ENCODE results near the gene LAGE3. TPM values are rescaled to one million over a fixed set of nuclear protein-coding genes. Genes with fewer than 3 reads are reported as not detected.

Gene LAGE3
- total and polyA plus RNA-seq, 2 of the 13 experiments (the other 11 are each of a cell fraction or from before 2014, with no cell fraction given) = 7.6 to 12.7 TPM

GRCh38 chrX:154430479-154430878 is 48.6 kb downstream of the LAGE3 start (continued):
- TF ChIP-seq PRDM10 (CRISPR knock-in tag; IDR thresholded peaks at IDR 0.05; ENCODE audit: low read depth) (no peak), ATF1 (CRISPR knock-in tag; IDR thresholded peaks at IDR 0.05) (no peak), ZNF576 (CRISPR knock-in tag; IDR thresholded peaks at IDR 0.05) (no peak), PHF8 (CRISPR knock-in tag; IDR thresholded peaks at IDR 0.05) (no peak), GATA4 (IDR thresholded peaks at IDR 0.05; ENCODE audit: borderline replicate concordance, low read depth) (no peak), KLF6 (CRISPR knock-in tag; IDR thresholded peaks at IDR 0.05) (no peak), ZNF431 (CRISPR knock-in tag; IDR thresholded peaks at IDR 0.05; ENCODE audit: borderline replicate concordance, low read depth) (no peak), SMYD3 (CRISPR knock-in tag; IDR thresholded peaks at IDR 0.05) (no peak), ZNF841 (CRISPR knock-in tag; IDR thresholded peaks at IDR 0.05; ENCODE audit: borderline replicate concordance) (no peak), RELA (CRISPR knock-in tag; IDR thresholded peaks at IDR 0.05) (no peak)

- Histone ChIP-seq H3K27ac (ENCODE audit: extremely low read length, insufficient read depth, low read length) (no peak overlapping the region), H3K4me1 (ENCODE audit: insufficient read depth, low read length) (peaks cover 33% of the 10 kb centered on the region), H4K20me1 (ENCODE audit: insufficient read depth, low read length) (no peaks in the 10 kb centered on the region), H3K36me3 (replicated peaks in 1 of 2; ENCODE audit: control insufficient read depth in 1 of 2, insufficient read depth in 2 of 2, low read length in 2 of 2) (no peaks in the 10 kb centered on the region; a peak in 2 of 5 replicates), H3K27me3 (ENCODE audit: control insufficient read depth in 1 of 2, insufficient read depth in 2 of 2, low read length in 2 of 2) (no peaks in the 10 kb centered on the region), H3K79me2 (ENCODE audit: insufficient read depth, low read length) (peaks cover 15% of the 10 kb centered on the region), H3K4me2 (ENCODE audit: low read depth, low read length) (peak overlapping the region; percentile 74), H3K4me3 (replicated peaks in 1 of 3; ENCODE audit: insufficient read depth in 1 of 3, low read depth in 2 of 3, low read length in 3 of 3) (peak overlapping the region; percentile 64 to 74 (median 72); a peak in 3 of 6 replicates), H3K9me3 (ENCODE audit: low read length) (no peaks in the 10 kb centered on the region), H3K9ac (ENCODE audit: insufficient read depth, low read depth, low read length) (peak overlapping the region; percentile 70; the same call in 1 of the 2 replicates), H2AFZ (ENCODE audit: low read length) (no peak overlapping the region)
- in situ Hi-C loops (cut with HindIII; ENCODE audit: extremely low pct_ligation_motif_present, low pct_unique_long_range_greater_than_20kb) = no loop called here
- ATAC-seq = no peak
- intact Hi-C loops (cut with micrococcal nuclease; ENCODE audit: unreplicated experiment) = no loop called here
- DNase-seq (ENCODE audit: low spot score) = no peak
- TSS peak; percentile 75 for BruUV-seq (replicated peaks)
- ChIA-PET CTCF (ENCODE audit: low intra/inter-chr PET ratio, low total read pairs) (no interaction called here), POLR2A (interaction anchor here (2.0 to 3.4 kb wide), 3 partner anchors 20 to 98 kb away, joined by 5 to 24 read pairs (median 7); partner anchors contain the start of genes DNASE1L1 and RPL10)
- no CpG with 5 or more reads among the region's 2 CpGs for WGBS (ENCODE audit: low lambda C conversion rate)
- FAIRE-seq = no peak
- TF ChIP-seq MED1 (CRISPR knock-in tag; IDR thresholded peaks at IDR 0.05) = no peak
- no peak for TF ChIP-seq ZNF232 (CRISPR knock-in tag; IDR thresholded peaks at IDR 0.05; ENCODE audit: borderline replicate concordance)
- TF ChIP-seq HBP1 (CRISPR knock-in tag; IDR thresholded peaks at IDR 0.05; ENCODE audit: low read depth) = no peak
- no peak for TF ChIP-seq ZNF235 (CRISPR knock-in tag; IDR thresholded peaks at IDR 0.05; ENCODE audit: borderline replicate concordance)
- no peak for TF ChIP-seq ZNF761 (CRISPR knock-in tag; conservative IDR thresholded peaks at IDR 0.05)
- TF ChIP-seq, protein P1, sequence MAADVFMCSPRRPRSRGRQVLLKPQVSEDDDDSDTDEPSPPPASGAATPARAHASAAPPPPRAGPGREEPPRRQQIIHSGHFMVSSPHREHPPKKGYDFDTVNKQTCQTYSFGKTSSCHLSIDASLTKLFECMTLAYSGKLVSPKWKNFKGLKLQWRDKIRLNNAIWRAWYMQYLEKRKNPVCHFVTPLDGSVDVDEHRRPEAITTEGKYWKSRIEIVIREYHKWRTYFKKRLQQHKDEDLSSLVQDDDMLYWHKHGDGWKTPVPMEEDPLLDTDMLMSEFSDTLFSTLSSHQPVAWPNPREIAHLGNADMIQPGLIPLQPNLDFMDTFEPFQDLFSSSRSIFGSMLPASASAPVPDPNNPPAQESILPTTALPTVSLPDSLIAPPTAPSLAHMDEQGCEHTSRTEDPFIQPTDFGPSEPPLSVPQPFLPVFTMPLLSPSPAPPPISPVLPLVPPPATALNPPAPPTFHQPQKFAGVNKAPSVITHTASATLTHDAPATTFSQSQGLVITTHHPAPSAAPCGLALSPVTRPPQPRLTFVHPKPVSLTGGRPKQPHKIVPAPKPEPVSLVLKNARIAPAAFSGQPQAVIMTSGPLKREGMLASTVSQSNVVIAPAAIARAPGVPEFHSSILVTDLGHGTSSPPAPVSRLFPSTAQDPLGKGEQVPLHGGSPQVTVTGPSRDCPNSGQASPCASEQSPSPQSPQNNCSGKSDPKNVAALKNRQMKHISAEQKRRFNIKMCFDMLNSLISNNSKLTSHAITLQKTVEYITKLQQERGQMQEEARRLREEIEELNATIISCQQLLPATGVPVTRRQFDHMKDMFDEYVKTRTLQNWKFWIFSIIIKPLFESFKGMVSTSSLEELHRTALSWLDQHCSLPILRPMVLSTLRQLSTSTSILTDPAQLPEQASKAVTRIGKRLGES (CRISPR knock-in tag; IDR thresholded peaks at IDR 0.05; ENCODE audit: borderline replicate concordance) = no peak
- TF ChIP-seq NFE2 (CRISPR knock-in tag; IDR thresholded peaks at IDR 0.05) = no peak
Measured at GRCh38 chrX:154429711-154430110, 49.4 kb downstream of the LAGE3 start.
